Ascending aorta (tissue), 2 donors: ENCODE measurements around the gene LMBR1. TPM values are rescaled to one million over a fixed set of nuclear protein-coding genes. Genes with fewer than 3 reads are reported as not detected.
"Not testable (repeated sequence)": the region's sequence is repeated elsewhere in the genome, so short reads cannot be mapped to it uniquely, and the experiment has no call there.

Experiments used
- DNase-seq, 2 donors: peaks; one replicate each; pipeline ENCODE4 v3.0.0-alpha.2; 2019; ENCODE audit warnings: low spot score in 2 of 2
- H3K27ac ChIP-seq, 2 donors: fragments of 200-600 bp; sonication (generic); one replicate each; pipeline ENCODE4 v1.5.1; 2016 to 2017; ENCODE audit warnings: mild to moderate bottlenecking in 1 of 2
- H3K27me3 ChIP-seq: fragments of 200-600 bp; sonication (generic); one replicate; pipeline ENCODE4 v1.5.1; 2017
- H3K36me3 ChIP-seq, 2 donors: fragments of 200-600 bp; sonication (generic); one replicate each; pipeline ENCODE4 v1.5.1; 2016
- H3K4me1 ChIP-seq, 2 donors: fragments of 200-600 bp; sonication (generic); one replicate each; pipeline ENCODE4 v1.5.1; 2016 to 2017; ENCODE audit warnings: mild to moderate bottlenecking in 1 of 2
- H3K4me3 ChIP-seq, 2 donors: fragments of 200-600 bp; sonication (generic); one replicate each; pipeline ENCODE4 v1.5.1; 2016 to 2017; ENCODE audit warnings: mild to moderate bottlenecking in 1 of 2
- H3K9me3 ChIP-seq, 2 donors: fragments of 200-600 bp; sonication (generic); one replicate each; pipeline ENCODE4 v1.5.1; 2016
- CTCF ChIP-seq, 3 experiments: fragments of 200-600 bp in 2 of 3; fragments of 450-650 bp in 1 of 3; sonication (generic) in 2 of 3; IDR thresholded peaks; one replicate each; pipeline ENCODE4 v1.5.1; 2016 to 2019; ENCODE audit warnings: antibody characterized with exemption in 3 of 3, mild to moderate bottlenecking in 1 of 3, moderate library complexity in 1 of 3
- intact Hi-C: fragments of 100-400 bp; cut with DNase I; formaldehyde crosslinking; loops from one replicate; pipeline ENCODE4 v1.15.1; 2023
- total RNA-seq: library from RNA; depleted of rRNA; stranded (reverse); fragments of >200 nt; gene quantifications from one replicate; pipeline ENCODE4 v1.1.0, GENCODE V29; 2016

The LMBR1 gene
- total RNA-seq, 1 donor from 2014 or later = 14.8 TPM

GRCh38 chr7:156639426-156640256 lies 253.3 kb downstream of the LMBR1 start:
- DNase-seq = no peak
- H3K27ac ChIP-seq = no peak overlapping the region
- H3K27me3 ChIP-seq = peaks cover 5% of the 10 kb centered on the region
- H3K9me3 ChIP-seq = no peaks in the 10 kb centered on the region
- H3K4me3 ChIP-seq = peak overlapping the region; percentile 71
- H3K36me3 ChIP-seq = no peaks in the 10 kb centered on the region
- intact Hi-C loops = no loop called here
- H3K4me1 ChIP-seq = peaks cover 0 to 7% of the 10 kb centered on the region in 2 donors
- TF ChIP-seq CTCF (IDR thresholded peaks at IDR 0.05) = no peak

- TF ChIP-seq CTCF (IDR thresholded peaks at IDR 0.05) = no peak
Measured at GRCh38 chr7:156638443-156639077, 254.4 kb downstream of the LMBR1 start.

DNA sequence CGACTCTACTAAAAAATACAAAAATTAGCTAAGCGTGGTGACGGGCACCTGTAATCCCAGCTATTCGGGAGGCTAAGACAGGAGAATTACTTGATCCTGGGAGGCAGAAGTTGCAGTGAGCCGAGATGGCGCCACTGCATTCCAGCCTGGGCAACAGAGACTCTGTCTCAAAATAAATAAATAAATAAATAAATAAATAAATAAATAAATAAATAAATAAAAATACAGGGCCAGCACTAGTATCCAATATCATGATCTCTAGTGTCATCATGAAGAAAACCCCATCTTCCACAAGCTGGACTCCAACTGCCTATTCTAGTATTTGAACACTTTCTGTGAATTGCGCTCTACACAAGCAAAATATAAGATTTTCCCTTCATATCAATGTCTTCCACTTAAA lies 255.9 kb downstream of the LMBR1 start:
- H3K4me3 ChIP-seq, H3K36me3 ChIP-seq, H3K27me3 ChIP-seq, H3K9me3 ChIP-seq, intact Hi-C loops, DNase-seq, H3K4me1 ChIP-seq, H3K27ac ChIP-seq: not testable (repeated sequence)

More at GRCh38 chr7:156638443-156639077, 254.4 kb downstream of the LMBR1 start:
- H3K4me3 ChIP-seq = no peak overlapping the region
- intact Hi-C loops = no loop called here
- H3K4me1 ChIP-seq = peaks cover 0 to 7% of the 10 kb centered on the region in 2 donors
- DNase-seq = no peak
- no peaks in the 10 kb centered on the region for H3K36me3 ChIP-seq
- peaks cover 5% of the 10 kb centered on the region for H3K27me3 ChIP-seq
- H3K27ac ChIP-seq = no peak overlapping the region
- no peaks in the 10 kb centered on the region for H3K9me3 ChIP-seq

- Histone ChIP-seq H3K27me3 (peaks cover 5% of the 10 kb centered on the region), H3K27ac (no peak overlapping the region), H3K9me3 (no peaks in the 10 kb centered on the region), H3K4me3 (no peak overlapping the region), H3K36me3 (no peaks in the 10 kb centered on the region), H3K4me1 (peaks cover 0 to 5% of the 10 kb centered on the region in 2 donors)
- intact Hi-C loops = no loop called here
- DNase-seq = no peak
- TF ChIP-seq CTCF (IDR thresholded peaks at IDR 0.05) = no peak
Measured at GRCh38 chr7:156635529-156636385, 257.2 kb downstream of the LMBR1 start.

DNA sequence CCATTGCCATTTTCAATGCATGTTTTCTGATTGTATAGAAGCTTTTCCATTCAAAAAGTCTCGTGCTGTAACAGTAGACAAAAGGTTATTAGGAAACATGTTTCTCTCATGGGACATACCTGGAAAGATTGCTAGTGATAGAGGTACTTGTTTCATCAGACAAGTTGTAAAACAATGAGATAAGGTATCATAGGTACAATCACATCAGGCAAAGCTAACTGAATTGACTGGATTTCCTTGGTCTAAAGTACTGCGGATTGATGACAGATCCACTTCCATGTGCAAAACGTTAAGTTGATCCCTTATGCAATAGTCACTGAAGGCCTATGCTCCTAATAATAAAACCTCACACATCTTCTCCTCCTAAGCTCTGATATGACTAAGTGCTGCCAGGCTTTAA lies 258.9 kb downstream of the LMBR1 start:
- no peaks in the 10 kb centered on the region for H3K4me1 ChIP-seq
- H3K27ac ChIP-seq = no peak overlapping the region
- H3K27me3 ChIP-seq = no peaks in the 10 kb centered on the region
- intact Hi-C loops = no loop called here
- H3K9me3 ChIP-seq = peaks cover 0 to 7% of the 10 kb centered on the region in 2 donors
- H3K36me3 ChIP-seq = no peaks in the 10 kb centered on the region
- DNase-seq = no peak
- no peak overlapping the region for H3K4me3 ChIP-seq
- TF ChIP-seq CTCF (IDR thresholded peaks at IDR 0.05) = no peak
